A673 (cell line): ENCODE data around the gene MRPL52. TPM values are rescaled to one million over a fixed set of nuclear protein-coding genes. Genes with fewer than 3 reads are reported as not detected.

ENCODE experiments used
- BruUV-seq: library from RNA; stranded (reverse); fragments of 400-500 nt; replicated peaks from 2 replicates; lab custom pipeline; 2021; lab: Mats Ljungman, UMichigan
- CTCF ChIA-PET: fragments of 300-600 bp; sonication (Branson Sonifier 250); formaldehyde crosslinking; loops from one replicate; lab custom pipeline; 2022; ENCODE audit warnings: antibody characterized with exemption; lab: Charles Lee
- POLR2A ChIA-PET: fragments of 300-600 bp; sonication (Branson Sonifier 250); formaldehyde crosslinking; loops from one replicate; lab custom pipeline; 2022; ENCODE audit warnings: antibody characterized with exemption; ENCODE audit not compliant: low non-redundant PET; lab: Charles Lee
- DNase-seq: peaks from one replicate; pipeline ENCODE4 v3.0.0-alpha.2; 2015; ENCODE audit warnings: low spot score
- H3K27ac ChIP-seq: fragments of 200-600 bp; sonication (generic); 2 replicates; pipeline ENCODE4 v1.5.1; 2016; ENCODE audit warnings: mixed run types, low read depth, mild to moderate bottlenecking, mixed read lengths, antibody characterized with exemption, low read length; ENCODE audit not compliant: poor library complexity, severe bottlenecking
- H3K27me3 ChIP-seq: fragments of 200-600 bp; sonication (generic); replicated peaks from 2 replicates; pipeline ENCODE4 v1.6.1; 2017; ENCODE audit warnings: mixed run types, low read depth, mild to moderate bottlenecking, mixed read lengths, antibody characterized with exemption, low read length; ENCODE audit not compliant: insufficient read depth, poor library complexity
- H3K36me3 ChIP-seq: fragments of 200-600 bp; sonication (generic); 2 replicates; pipeline ENCODE4 v1.6.1; 2016; ENCODE audit warnings: mixed run types, mild to moderate bottlenecking, mixed read lengths, antibody characterized with exemption, low read length; ENCODE audit not compliant: insufficient read depth, poor library complexity, severe bottlenecking
- H3K4me1 ChIP-seq: fragments of 200-600 bp; sonication (generic); 2 replicates; pipeline ENCODE4 v1.6.1; 2017; ENCODE audit warnings: mixed run types, mild to moderate bottlenecking, mixed read lengths, antibody characterized with exemption, low read length; ENCODE audit not compliant: insufficient read depth, poor library complexity, severe bottlenecking
- H3K4me3 ChIP-seq: fragments of 200-600 bp; sonication (generic); 2 replicates; pipeline ENCODE4 v1.5.1; 2016; ENCODE audit warnings: low read depth, mixed run types, mild to moderate bottlenecking, mixed read lengths, low read length; ENCODE audit not compliant: poor library complexity, severe bottlenecking
- H3K9me3 ChIP-seq: fragments of 200-600 bp; sonication (generic); 2 replicates; pipeline ENCODE4 v1.6.1; 2016; ENCODE audit warnings: mixed run types, low read depth, mild to moderate bottlenecking, mixed read lengths, antibody characterized with exemption, low read length; ENCODE audit not compliant: poor library complexity, severe bottlenecking
- CTCF ChIP-seq: fragments of 300-800, 200-600 bp; sonication (generic); conservative IDR thresholded peaks from 2 replicates; pipeline ENCODE4 v1.5.1; 2017; ENCODE audit warnings: low read depth, mild to moderate bottlenecking, antibody characterized with exemption, low read length, moderate library complexity, mixed read lengths
- EZH2 ChIP-seq: fragments of 200-600 bp; sonication (generic); IDR thresholded peaks from 2 replicates; pipeline ENCODE4 v1.6.1; 2017; ENCODE audit warnings: borderline replicate concordance, low read depth, mild to moderate bottlenecking, mixed read lengths, antibody characterized with exemption, low read length; ENCODE audit not compliant: poor library complexity, severe bottlenecking
- intact Hi-C: fragments of 100-400 bp; cut with micrococcal nuclease; formaldehyde crosslinking; loops from one replicate; pipeline ENCODE4 v1.10.0; 2022; ENCODE audit not compliant: unreplicated experiment
- total RNA-seq: library from RNA; stranded (reverse); gene quantifications from 2 replicates; pipeline ENCODE4 v1.2.3, GENCODE V29; 2021

The MRPL52 gene
- total RNA-seq, 1 experiment from 2014 or later: 187 TPM

GRCh38 chr14:22808388-22809209, 21.1 kb upstream of the MRPL52 start:
- intact Hi-C loops: no loop called here
- H3K36me3 ChIP-seq: no peaks in the 10 kb centered on the region
- TF ChIP-seq EZH2 (no peak), CTCF (no peak)
- H3K4me1 ChIP-seq: no peaks in the 10 kb centered on the region
- H3K27me3 ChIP-seq: no peaks in the 10 kb centered on the region
- H3K9me3 ChIP-seq: no peaks in the 10 kb centered on the region
- ChIA-PET CTCF (no interaction called here), POLR2A (no interaction called here)
- BruUV-seq: no TSS peak
- H3K27ac ChIP-seq: no peak overlapping the region
- no peak for DNase-seq
- no peak overlapping the region for H3K4me3 ChIP-seq

- H3K36me3 ChIP-seq: no peaks in the 10 kb centered on the region
- intact Hi-C loops: no loop called here
- ChIA-PET CTCF (interaction anchor here (0.6 to 0.7 kb wide), 2 partner anchors 158 to 239 kb away, joined by 3 to 6 read pairs; no protein-coding TSS in a partner anchor), POLR2A (interaction anchor here (0.6 kb wide), 1 partner anchor 35 kb away, joined by 9 read pairs; no protein-coding TSS in a partner anchor)
- no peaks in the 10 kb centered on the region for H3K9me3 ChIP-seq
- no peaks in the 10 kb centered on the region for H3K4me1 ChIP-seq
- no peak for TF ChIP-seq CTCF
- no peak for TF ChIP-seq EZH2
- no TSS peak for BruUV-seq
- no peak overlapping the region for H3K4me3 ChIP-seq
- no peak for DNase-seq
- H3K27ac ChIP-seq: no peak overlapping the region
- H3K27me3 ChIP-seq: no peaks in the 10 kb centered on the region
Observed at GRCh38 chr14:22811722-22812121, 18.0 kb upstream of the MRPL52 start.

GRCh38 chr14:22812744-22813143, 16.9 kb upstream of the MRPL52 start:
- no peak for TF ChIP-seq EZH2
- TF ChIP-seq CTCF: no peak
- no peak overlapping the region for H3K27ac ChIP-seq
- H3K4me1 ChIP-seq: peaks cover under 1% of the 10 kb centered on the region
- H3K36me3 ChIP-seq: no peaks in the 10 kb centered on the region
- no peaks in the 10 kb centered on the region for H3K27me3 ChIP-seq
- H3K4me3 ChIP-seq: no peak overlapping the region
- POLR2A ChIA-PET: no interaction called here
- CTCF ChIA-PET: no interaction called here
- H3K9me3 ChIP-seq: no peaks in the 10 kb centered on the region
- intact Hi-C loops: no loop called here
- BruUV-seq: no TSS peak
- DNase-seq: no peak
